ENCODE data around the gene IL1RAPL1.

GRCh38 chrX:28920153-28920943 is 333.1 kb downstream of the IL1RAPL1 start:
- no peak for TF ChIP-seq CTCF (IDR thresholded peaks at IDR 0.05)
- TF ChIP-seq POLR2AphosphoS5 (IDR thresholded peaks at IDR 0.05), result no peak
- no peak for TF ChIP-seq POLR2A (IDR thresholded peaks at IDR 0.05)
- no peak for TF ChIP-seq EP300 (IDR thresholded peaks at IDR 0.05)

Data from suprapubic skin (tissue), 4 donors.